Measurements from ENCODE around the gene ARIH1. TPM values are rescaled to one million over a fixed set of nuclear protein-coding genes. Genes with fewer than 3 reads are reported as not detected.
"Not testable (repeated sequence)": the region's sequence is repeated elsewhere in the genome, so short reads cannot be mapped to it uniquely, and the experiment has no call there.

ARIH1 gene
- total RNA-seq, 1 experiment from 2014 or later: 84.1 TPM

DNA sequence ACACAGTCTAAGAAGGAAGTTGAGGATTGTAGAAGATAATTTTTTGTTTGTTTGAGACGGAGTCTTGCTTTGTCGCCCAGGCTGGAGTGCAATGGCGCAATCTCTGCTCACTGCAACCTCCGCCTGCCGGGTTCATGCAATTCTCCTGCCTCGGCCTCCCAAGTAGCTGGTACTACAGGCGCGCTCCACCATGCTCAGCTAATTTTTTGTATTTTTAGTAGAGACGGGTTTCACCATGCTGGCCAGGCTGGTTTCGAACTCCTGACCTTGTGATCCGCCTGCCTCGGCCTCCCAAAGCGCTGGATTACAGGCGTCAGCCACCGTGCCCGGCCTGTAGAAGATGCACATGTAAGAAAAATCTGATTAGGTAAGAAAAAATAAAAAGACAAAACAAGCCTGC lies 2.2 kb downstream of the ARIH1 start:
- Histone ChIP-seq H3K79me2 (ENCODE audit: low read length) (peaks cover 71% of the 10 kb centered on the region), H3K4me1 (ENCODE audit: low read length) (peaks cover 27% of the 10 kb centered on the region), H3K4me3 (ENCODE audit: low read length) (peak overlapping the region; percentile 95; the same call in 1 of the 2 replicates), H3K4me2 (ENCODE audit: low read depth, low read length, poor library complexity, severe bottlenecking) (peak overlapping the region; percentile 75), H3K9ac (ENCODE audit: low read length) (peak overlapping the region; percentile 98), H4K20me1 (ENCODE audit: insufficient read depth, low read depth, low read length) (peaks cover 30% of the 10 kb centered on the region), H3K36me3 (ENCODE audit: insufficient read depth, low read length) (peaks cover 36% of the 10 kb centered on the region)
- H3K9me3 ChIP-seq (ENCODE audit: low read length); H3K9me2 ChIP-seq (replicated peaks; ENCODE audit: insufficient read depth, low read length); H3K27ac ChIP-seq (ENCODE audit: low read length); H3K27me3 ChIP-seq (ENCODE audit: low read length); DNase-seq; H2AFZ ChIP-seq (ENCODE audit: low read length): not testable (repeated sequence)

DNA sequence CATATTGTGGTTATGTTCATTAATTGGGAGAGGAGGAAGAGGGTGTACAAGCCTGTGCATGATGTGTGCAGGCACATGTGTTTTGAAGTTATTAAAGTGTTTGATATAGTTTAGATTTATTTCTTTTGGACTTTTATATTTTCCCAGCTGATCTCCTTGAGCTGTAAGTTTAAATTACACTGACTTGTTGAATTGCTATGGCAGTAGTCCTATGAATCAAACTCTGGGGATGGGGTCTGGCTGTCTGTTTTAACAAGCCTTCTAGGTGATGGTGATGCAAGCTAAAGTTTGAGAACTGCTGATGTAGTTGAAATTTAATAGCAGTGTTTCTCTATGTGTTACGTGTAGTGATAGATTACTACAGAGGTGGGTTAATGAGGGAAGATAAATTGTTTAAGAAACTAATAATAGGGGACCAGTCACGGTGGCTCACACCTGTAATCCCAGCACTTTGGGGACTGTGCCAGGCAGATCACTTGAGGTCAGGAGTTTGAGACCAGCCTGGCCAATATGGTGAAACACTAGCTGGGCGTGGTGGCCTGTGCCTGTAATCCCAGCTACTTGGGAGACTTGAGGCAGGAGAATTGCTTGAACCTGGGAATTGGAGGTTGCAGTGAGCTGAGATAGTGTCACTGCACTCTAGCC lies 7.0 kb downstream of the ARIH1 start:
- Histone ChIP-seq H3K4me3 (ENCODE audit: low read length) (no peak overlapping the region), H3K27ac (ENCODE audit: low read length) (no peak overlapping the region), H3K36me3 (ENCODE audit: insufficient read depth, low read length) (peaks cover 56% of the 10 kb centered on the region), H3K4me1 (ENCODE audit: low read length) (peaks cover 21% of the 10 kb centered on the region), H3K9me3 (ENCODE audit: low read length) (no peaks in the 10 kb centered on the region), H3K4me2 (ENCODE audit: low read depth, low read length, poor library complexity, severe bottlenecking) (no peak overlapping the region), H4K20me1 (ENCODE audit: insufficient read depth, low read depth, low read length) (peaks cover 50% of the 10 kb centered on the region), H3K27me3 (ENCODE audit: low read length) (no peaks in the 10 kb centered on the region), H3K79me2 (ENCODE audit: low read length) (peaks cover 100% of the 10 kb centered on the region), H3K9me2 (replicated peaks; ENCODE audit: insufficient read depth, low read length) (no peaks in the 10 kb centered on the region), H2AFZ (ENCODE audit: low read length) (no peak overlapping the region), H3K9ac (ENCODE audit: low read length) (no peak overlapping the region)
- no peak for DNase-seq

DNA sequence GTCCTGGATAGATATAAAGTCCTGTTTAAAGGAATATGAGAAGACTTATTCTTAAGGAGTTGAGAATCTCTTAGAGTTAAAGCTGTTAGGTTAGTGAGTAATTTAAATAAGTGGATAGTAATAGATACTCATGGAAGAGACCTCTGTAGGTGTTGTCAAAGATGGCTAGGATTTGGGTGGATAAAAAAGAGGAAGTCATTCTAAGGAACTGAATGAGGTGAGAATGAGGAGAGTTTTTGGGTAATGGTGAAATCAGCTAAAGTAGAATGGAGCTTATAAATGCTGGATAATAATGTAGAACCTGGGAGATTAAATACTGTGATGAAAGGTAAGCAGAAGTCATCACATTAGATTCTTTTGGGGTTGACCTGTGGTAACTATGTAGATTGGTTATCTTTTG lies 8.1 kb downstream of the ARIH1 start:
- peaks cover 51% of the 10 kb centered on the region for H4K20me1 ChIP-seq (ENCODE audit: insufficient read depth, low read depth, low read length)
- peaks cover 18% of the 10 kb centered on the region for H3K4me1 ChIP-seq (ENCODE audit: low read length)
- peaks cover 46% of the 10 kb centered on the region; the same call in 1 of the 2 replicates for H3K36me3 ChIP-seq (ENCODE audit: insufficient read depth, low read length)
- peak; percentile 46 for DNase-seq
- no peaks in the 10 kb centered on the region for H3K27me3 ChIP-seq (ENCODE audit: low read length)
- no peaks in the 10 kb centered on the region for H3K9me3 ChIP-seq (ENCODE audit: low read length)
- no peak overlapping the region for H3K27ac ChIP-seq (ENCODE audit: low read length)
- no peak overlapping the region for H3K9ac ChIP-seq (ENCODE audit: low read length)
- no peak overlapping the region for H3K4me2 ChIP-seq (ENCODE audit: low read depth, low read length, poor library complexity, severe bottlenecking)
- H3K4me3 ChIP-seq (ENCODE audit: low read length): no peak overlapping the region
- H3K9me2 ChIP-seq (replicated peaks; ENCODE audit: insufficient read depth, low read length): no peaks in the 10 kb centered on the region
- peaks cover 100% of the 10 kb centered on the region for H3K79me2 ChIP-seq (ENCODE audit: low read length)
- no peak overlapping the region for H2AFZ ChIP-seq (ENCODE audit: low read length)

- Histone ChIP-seq H3K4me2 (ENCODE audit: low read depth, low read length, poor library complexity, severe bottlenecking) (no peak overlapping the region), H2AFZ (ENCODE audit: low read length) (no peak overlapping the region), H3K9me3 (ENCODE audit: low read length) (no peaks in the 10 kb centered on the region), H3K36me3 (ENCODE audit: insufficient read depth, low read length) (peaks cover 44% of the 10 kb centered on the region; the same call in 1 of the 2 replicates), H3K4me1 (ENCODE audit: low read length) (peaks cover 20% of the 10 kb centered on the region), H3K79me2 (ENCODE audit: low read length) (peaks cover 100% of the 10 kb centered on the region), H3K9ac (ENCODE audit: low read length) (no peak overlapping the region), H3K27me3 (ENCODE audit: low read length) (no peaks in the 10 kb centered on the region), H3K4me3 (ENCODE audit: low read length) (no peak overlapping the region), H3K9me2 (replicated peaks; ENCODE audit: insufficient read depth, low read length) (no peaks in the 10 kb centered on the region), H3K27ac (ENCODE audit: low read length) (no peak overlapping the region), H4K20me1 (ENCODE audit: insufficient read depth, low read depth, low read length) (peaks cover 57% of the 10 kb centered on the region)
- no peak for DNase-seq
Measured at GRCh38 chr15:72483279-72483678, 9.1 kb downstream of the ARIH1 start.

DNA sequence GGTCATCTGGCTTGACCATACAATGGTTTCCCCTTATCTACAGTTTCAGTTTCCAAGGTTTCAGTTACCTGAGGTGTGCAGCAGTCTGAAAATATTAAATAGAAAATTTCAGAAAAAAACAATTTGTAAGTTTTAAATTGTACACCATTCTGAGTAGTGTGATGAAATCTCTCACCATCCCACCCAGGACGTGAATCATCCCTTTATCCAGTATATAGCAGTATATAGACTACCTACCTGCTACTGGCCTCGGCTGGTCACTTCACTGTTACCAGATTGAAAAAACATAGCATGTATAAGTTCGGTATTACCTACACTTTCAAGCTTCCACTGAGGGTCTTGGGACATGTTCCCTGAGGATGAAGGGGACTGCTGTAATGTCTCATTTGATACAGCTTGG lies 12.0 kb downstream of the ARIH1 start:
- Histone ChIP-seq H3K4me2 (ENCODE audit: low read depth, low read length, poor library complexity, severe bottlenecking) (no peak overlapping the region), H3K36me3 (ENCODE audit: insufficient read depth, low read length) (peaks cover 42% of the 10 kb centered on the region; the same call in 1 of the 2 replicates), H4K20me1 (ENCODE audit: insufficient read depth, low read depth, low read length) (peaks cover 59% of the 10 kb centered on the region), H3K79me2 (ENCODE audit: low read length) (peaks cover 100% of the 10 kb centered on the region), H3K9me3 (ENCODE audit: low read length) (no peaks in the 10 kb centered on the region), H3K27me3 (ENCODE audit: low read length) (no peaks in the 10 kb centered on the region), H3K4me1 (ENCODE audit: low read length) (peaks cover 20% of the 10 kb centered on the region), H2AFZ (ENCODE audit: low read length) (no peak overlapping the region), H3K9ac (ENCODE audit: low read length) (no peak overlapping the region), H3K27ac (ENCODE audit: low read length) (no peak overlapping the region), H3K4me3 (ENCODE audit: low read length) (no peak overlapping the region), H3K9me2 (replicated peaks; ENCODE audit: insufficient read depth, low read length) (no peaks in the 10 kb centered on the region)
- no peak for DNase-seq

GRCh38 chr15:72487070-72487797 lies 13.1 kb downstream of the ARIH1 start:
- Histone ChIP-seq H3K4me2 (ENCODE audit: low read depth, low read length, poor library complexity, severe bottlenecking) (no peak overlapping the region), H3K4me1 (ENCODE audit: low read length) (peaks cover 28% of the 10 kb centered on the region), H3K9ac (ENCODE audit: low read length) (no peak overlapping the region)

GRCh38 chr15:72488558-72488957 lies 14.4 kb downstream of the ARIH1 start:
- no peak for DNase-seq

More at GRCh38 chr15:72487070-72487797, 13.1 kb downstream of the ARIH1 start:
- H3K9me3 ChIP-seq (ENCODE audit: low read length): no peaks in the 10 kb centered on the region
- H3K79me2 ChIP-seq (ENCODE audit: low read length): peaks cover 100% of the 10 kb centered on the region
- H3K27ac ChIP-seq (ENCODE audit: low read length): no peak overlapping the region
- no peak overlapping the region for H3K4me3 ChIP-seq (ENCODE audit: low read length)
- no peak overlapping the region for H2AFZ ChIP-seq (ENCODE audit: low read length)
- peaks cover 50% of the 10 kb centered on the region for H4K20me1 ChIP-seq (ENCODE audit: insufficient read depth, low read depth, low read length)
- H3K27me3 ChIP-seq (ENCODE audit: low read length): no peaks in the 10 kb centered on the region
- DNase-seq: no peak
- no peaks in the 10 kb centered on the region for H3K9me2 ChIP-seq (replicated peaks; ENCODE audit: insufficient read depth, low read length)
- H3K36me3 ChIP-seq (ENCODE audit: insufficient read depth, low read length): peaks cover 39% of the 10 kb centered on the region; the same call in 1 of the 2 replicates

DNA sequence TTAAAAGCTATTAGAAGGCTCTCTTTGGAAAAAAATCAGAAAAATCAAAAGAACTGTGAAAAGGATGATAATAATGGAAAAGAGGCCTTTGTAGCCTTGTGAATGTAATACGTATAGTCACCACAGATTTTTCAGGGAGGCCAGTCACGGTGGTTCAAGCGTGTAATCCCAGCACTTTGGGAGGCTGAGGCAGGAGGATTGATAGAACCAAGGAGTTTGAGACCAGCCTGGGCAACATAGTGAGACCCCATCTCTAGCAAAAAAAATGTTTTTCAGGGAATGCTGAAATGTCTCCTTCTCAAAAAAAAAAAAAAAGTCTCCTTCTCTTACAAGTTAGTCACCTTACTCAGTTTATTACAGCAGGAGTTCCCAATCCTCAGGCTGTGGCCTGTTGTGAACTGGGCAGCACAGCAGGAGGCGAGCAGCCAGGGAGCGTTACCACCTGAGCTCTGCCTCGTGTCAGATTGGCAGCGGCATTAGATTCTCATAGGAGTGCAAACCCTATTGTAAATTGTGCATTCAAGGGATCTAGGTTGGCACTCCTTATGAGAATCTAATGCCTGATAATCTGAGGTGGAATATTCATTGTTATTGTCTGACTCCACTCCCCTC lies 15.9 kb downstream of the ARIH1 start:
- no peak overlapping the region for H3K4me2 ChIP-seq (ENCODE audit: low read depth, low read length, poor library complexity, severe bottlenecking)
- H3K4me3 ChIP-seq (ENCODE audit: low read length): no peak overlapping the region
- no peaks in the 10 kb centered on the region for H3K9me3 ChIP-seq (ENCODE audit: low read length)
- no peaks in the 10 kb centered on the region for H3K27me3 ChIP-seq (ENCODE audit: low read length)
- peaks cover 23% of the 10 kb centered on the region; the same call in 1 of the 2 replicates for H3K36me3 ChIP-seq (ENCODE audit: insufficient read depth, low read length)
- no peaks in the 10 kb centered on the region for H3K9me2 ChIP-seq (replicated peaks; ENCODE audit: insufficient read depth, low read length)
- peaks cover 55% of the 10 kb centered on the region for H3K4me1 ChIP-seq (ENCODE audit: low read length)
- no peak overlapping the region for H2AFZ ChIP-seq (ENCODE audit: low read length)
- no peak for DNase-seq
- H3K79me2 ChIP-seq (ENCODE audit: low read length): peaks cover 100% of the 10 kb centered on the region
- peaks cover 38% of the 10 kb centered on the region for H4K20me1 ChIP-seq (ENCODE audit: insufficient read depth, low read depth, low read length)
- H3K27ac ChIP-seq (ENCODE audit: low read length): no peak overlapping the region
- no peak overlapping the region for H3K9ac ChIP-seq (ENCODE audit: low read length)

More at GRCh38 chr15:72488558-72488957, 14.4 kb downstream of the ARIH1 start:
- Histone ChIP-seq H3K4me2 (ENCODE audit: low read depth, low read length, poor library complexity, severe bottlenecking) (no peak overlapping the region), H3K36me3 (ENCODE audit: insufficient read depth, low read length) (peaks cover 27% of the 10 kb centered on the region; the same call in 1 of the 2 replicates), H3K4me3 (ENCODE audit: low read length) (no peak overlapping the region), H3K9ac (ENCODE audit: low read length) (no peak overlapping the region), H3K79me2 (ENCODE audit: low read length) (peaks cover 100% of the 10 kb centered on the region), H3K27me3 (ENCODE audit: low read length) (no peaks in the 10 kb centered on the region), H3K4me1 (ENCODE audit: low read length) (peaks cover 41% of the 10 kb centered on the region), H3K9me2 (replicated peaks; ENCODE audit: insufficient read depth, low read length) (no peaks in the 10 kb centered on the region), H3K27ac (ENCODE audit: low read length) (no peak overlapping the region), H2AFZ (ENCODE audit: low read length) (no peak overlapping the region), H4K20me1 (ENCODE audit: insufficient read depth, low read depth, low read length) (peaks cover 40% of the 10 kb centered on the region), H3K9me3 (ENCODE audit: low read length) (no peaks in the 10 kb centered on the region)

Data from Karpas-422 (cell line).